ENCODE results near the gene NRM. TPM values are rescaled to one million over a fixed set of nuclear protein-coding genes. Genes with fewer than 3 reads are reported as not detected.
A peak's percentile ranks its signal among the peaks of the same experiment; 100 is the strongest.

NRM gene
- total and polyA plus RNA-seq, 2 of the 13 experiments (the other 11 are each of a cell fraction or from before 2014, with no cell fraction given): 12.5 to 16.0 TPM

DNA sequence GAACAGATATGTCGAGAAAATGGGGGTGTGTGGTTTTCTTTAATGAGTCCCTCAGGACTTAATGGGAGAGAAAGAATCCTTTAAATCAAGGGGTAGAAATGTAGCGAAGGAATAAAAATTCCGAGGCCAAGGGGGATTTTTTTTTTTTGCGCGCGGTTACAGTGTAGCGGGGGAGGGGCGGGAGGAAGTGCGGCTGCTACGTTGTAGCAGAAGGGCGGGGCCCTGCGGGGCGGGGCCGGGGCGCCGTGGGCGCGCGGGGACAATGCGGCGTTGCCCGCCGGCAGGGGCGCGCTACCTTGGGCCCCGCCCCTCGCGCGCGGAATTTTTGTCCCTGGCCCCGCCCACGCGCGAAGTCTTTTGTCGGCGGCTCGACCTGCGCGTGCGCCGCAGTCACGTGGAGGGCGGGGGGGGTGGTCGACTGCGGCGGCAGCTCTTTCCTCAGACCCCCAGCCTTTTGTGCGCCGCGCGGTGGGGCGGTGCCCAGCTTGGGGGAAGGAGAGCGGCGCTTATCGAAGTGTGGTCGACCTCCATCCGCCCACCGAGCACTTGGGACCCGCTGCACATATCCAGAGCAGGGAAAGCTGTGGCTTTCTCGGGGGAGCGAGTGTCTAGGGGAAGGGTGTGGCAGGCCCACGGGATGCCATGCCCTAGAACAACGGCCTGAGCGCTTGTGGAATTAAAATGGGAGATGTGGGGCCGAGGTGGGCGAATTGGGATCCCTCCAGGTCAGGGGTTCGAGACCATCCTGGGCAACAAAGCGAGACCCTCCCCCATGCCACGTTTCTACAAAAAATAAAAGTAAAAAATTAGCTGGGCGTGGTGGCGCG, 30.6 kb upstream of the NRM start (continued):
- TF ChIP-seq, protein P1, sequence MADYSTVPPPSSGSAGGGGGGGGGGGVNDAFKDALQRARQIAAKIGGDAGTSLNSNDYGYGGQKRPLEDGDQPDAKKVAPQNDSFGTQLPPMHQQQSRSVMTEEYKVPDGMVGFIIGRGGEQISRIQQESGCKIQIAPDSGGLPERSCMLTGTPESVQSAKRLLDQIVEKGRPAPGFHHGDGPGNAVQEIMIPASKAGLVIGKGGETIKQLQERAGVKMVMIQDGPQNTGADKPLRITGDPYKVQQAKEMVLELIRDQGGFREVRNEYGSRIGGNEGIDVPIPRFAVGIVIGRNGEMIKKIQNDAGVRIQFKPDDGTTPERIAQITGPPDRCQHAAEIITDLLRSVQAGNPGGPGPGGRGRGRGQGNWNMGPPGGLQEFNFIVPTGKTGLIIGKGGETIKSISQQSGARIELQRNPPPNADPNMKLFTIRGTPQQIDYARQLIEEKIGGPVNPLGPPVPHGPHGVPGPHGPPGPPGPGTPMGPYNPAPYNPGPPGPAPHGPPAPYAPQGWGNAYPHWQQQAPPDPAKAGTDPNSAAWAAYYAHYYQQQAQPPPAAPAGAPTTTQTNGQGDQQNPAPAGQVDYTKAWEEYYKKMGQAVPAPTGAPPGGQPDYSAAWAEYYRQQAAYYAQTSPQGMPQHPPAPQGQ (CRISPR knock-in tag; IDR thresholded peaks at IDR 0.05; ENCODE audit: borderline replicate concordance): peak; percentile 19; the same call in 1 of the 2 replicates
- TF ChIP-seq RFX1 (IDR thresholded peaks at IDR 0.05): no peak
- no peak for TF ChIP-seq CBX5 (CRISPR knock-in tag; IDR thresholded peaks at IDR 0.05; ENCODE audit: borderline replicate concordance)
- TF ChIP-seq PITX1 (CRISPR knock-in tag; IDR thresholded peaks at IDR 0.05): peak; percentile 49; the same call in 1 of the 2 replicates
- peak; percentile 91 for TF ChIP-seq SRSF4 (IDR thresholded peaks at IDR 0.05; ENCODE audit: low read depth, low read length, poor library complexity, severe bottlenecking)
- TF ChIP-seq IRX3 (CRISPR knock-in tag; IDR thresholded peaks at IDR 0.05; ENCODE audit: borderline replicate concordance, low read depth): no peak
- TF ChIP-seq WIZ (CRISPR knock-in tag; IDR thresholded peaks at IDR 0.05): peak; percentile 30; the same call in 1 of the 2 replicates
- peak; percentile 55; the same call in 1 of the 2 replicates for TF ChIP-seq MTF1 (CRISPR knock-in tag; IDR thresholded peaks at IDR 0.05)
- TF ChIP-seq, protein P2, sequence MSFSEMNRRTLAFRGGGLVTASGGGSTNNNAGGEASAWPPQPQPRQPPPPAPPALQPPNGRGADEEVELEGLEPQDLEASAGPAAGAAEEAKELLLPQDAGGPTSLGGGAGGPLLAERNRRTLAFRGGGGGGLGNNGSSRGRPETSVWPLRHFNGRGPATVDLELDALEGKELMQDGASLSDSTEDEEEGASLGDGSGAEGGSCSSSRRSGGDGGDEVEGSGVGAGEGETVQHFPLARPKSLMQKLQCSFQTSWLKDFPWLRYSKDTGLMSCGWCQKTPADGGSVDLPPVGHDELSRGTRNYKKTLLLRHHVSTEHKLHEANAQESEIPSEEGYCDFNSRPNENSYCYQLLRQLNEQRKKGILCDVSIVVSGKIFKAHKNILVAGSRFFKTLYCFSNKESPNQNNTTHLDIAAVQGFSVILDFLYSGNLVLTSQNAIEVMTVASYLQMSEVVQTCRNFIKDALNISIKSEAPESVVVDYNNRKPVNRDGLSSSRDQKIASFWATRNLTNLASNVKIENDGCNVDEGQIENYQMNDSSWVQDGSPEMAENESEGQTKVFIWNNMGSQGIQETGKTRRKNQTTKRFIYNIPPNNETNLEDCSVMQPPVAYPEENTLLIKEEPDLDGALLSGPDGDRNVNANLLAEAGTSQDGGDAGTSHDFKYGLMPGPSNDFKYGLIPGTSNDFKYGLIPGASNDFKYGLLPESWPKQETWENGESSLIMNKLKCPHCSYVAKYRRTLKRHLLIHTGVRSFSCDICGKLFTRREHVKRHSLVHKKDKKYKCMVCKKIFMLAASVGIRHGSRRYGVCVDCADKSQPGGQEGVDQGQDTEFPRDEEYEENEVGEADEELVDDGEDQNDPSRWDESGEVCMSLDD (CRISPR knock-in tag; IDR thresholded peaks at IDR 0.05; ENCODE audit: borderline replicate concordance): no peak
- TF ChIP-seq, protein P3, sequence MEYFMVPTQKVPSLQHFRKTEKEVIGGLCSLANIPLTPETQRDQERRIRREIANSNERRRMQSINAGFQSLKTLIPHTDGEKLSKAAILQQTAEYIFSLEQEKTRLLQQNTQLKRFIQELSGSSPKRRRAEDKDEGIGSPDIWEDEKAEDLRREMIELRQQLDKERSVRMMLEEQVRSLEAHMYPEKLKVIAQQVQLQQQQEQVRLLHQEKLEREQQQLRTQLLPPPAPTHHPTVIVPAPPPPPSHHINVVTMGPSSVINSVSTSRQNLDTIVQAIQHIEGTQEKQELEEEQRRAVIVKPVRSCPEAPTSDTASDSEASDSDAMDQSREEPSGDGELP (IDR thresholded peaks at IDR 0.05; ENCODE audit: borderline replicate concordance, low read depth): no peak
- TF ChIP-seq, protein P4, sequence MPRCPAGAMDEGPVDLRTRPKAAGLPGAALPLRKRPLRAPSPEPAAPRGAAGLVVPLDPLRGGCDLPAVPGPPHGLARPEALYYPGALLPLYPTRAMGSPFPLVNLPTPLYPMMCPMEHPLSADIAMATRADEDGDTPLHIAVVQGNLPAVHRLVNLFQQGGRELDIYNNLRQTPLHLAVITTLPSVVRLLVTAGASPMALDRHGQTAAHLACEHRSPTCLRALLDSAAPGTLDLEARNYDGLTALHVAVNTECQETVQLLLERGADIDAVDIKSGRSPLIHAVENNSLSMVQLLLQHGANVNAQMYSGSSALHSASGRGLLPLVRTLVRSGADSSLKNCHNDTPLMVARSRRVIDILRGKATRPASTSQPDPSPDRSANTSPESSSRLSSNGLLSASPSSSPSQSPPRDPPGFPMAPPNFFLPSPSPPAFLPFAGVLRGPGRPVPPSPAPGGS (CRISPR knock-in tag; IDR thresholded peaks at IDR 0.05): no peak; the same call in 1 of the 2 replicates
- peak; percentile 63; the same call in 1 of the 2 replicates for TF ChIP-seq ZNF605 (CRISPR knock-in tag; IDR thresholded peaks at IDR 0.05)
- no peak for TF ChIP-seq GFI1 (CRISPR knock-in tag; IDR thresholded peaks at IDR 0.05; ENCODE audit: borderline replicate concordance)
- TF ChIP-seq ZNF589 (CRISPR knock-in tag; conservative IDR thresholded peaks at IDR 0.05): no peak
- TF ChIP-seq ZNF333 (CRISPR knock-in tag; IDR thresholded peaks at IDR 0.05; ENCODE audit: borderline replicate concordance): peak; percentile 38; the same call in 1 of the 2 replicates
- TF ChIP-seq PRPF4 (IDR thresholded peaks at IDR 0.05; ENCODE audit: low read depth, low read length, poor library complexity, severe bottlenecking): peak; percentile 81
- TF ChIP-seq, protein P5, sequence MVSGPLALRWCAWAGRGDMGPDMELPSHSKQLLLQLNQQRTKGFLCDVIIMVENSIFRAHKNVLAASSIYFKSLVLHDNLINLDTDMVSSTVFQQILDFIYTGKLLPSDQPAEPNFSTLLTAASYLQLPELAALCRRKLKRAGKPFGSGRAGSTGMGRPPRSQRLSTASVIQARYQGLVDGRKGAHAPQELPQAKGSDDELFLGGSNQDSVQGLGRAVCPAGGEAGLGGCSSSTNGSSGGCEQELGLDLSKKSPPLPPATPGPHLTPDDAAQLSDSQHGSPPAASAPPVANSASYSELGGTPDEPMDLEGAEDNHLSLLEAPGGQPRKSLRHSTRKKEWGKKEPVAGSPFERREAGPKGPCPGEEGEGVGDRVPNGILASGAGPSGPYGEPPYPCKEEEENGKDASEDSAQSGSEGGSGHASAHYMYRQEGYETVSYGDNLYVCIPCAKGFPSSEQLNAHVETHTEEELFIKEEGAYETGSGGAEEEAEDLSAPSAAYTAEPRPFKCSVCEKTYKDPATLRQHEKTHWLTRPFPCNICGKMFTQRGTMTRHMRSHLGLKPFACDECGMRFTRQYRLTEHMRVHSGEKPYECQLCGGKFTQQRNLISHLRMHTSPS (CRISPR knock-in tag; IDR thresholded peaks at IDR 0.05; ENCODE audit: low read depth): no peak
- TF ChIP-seq, protein P6, sequence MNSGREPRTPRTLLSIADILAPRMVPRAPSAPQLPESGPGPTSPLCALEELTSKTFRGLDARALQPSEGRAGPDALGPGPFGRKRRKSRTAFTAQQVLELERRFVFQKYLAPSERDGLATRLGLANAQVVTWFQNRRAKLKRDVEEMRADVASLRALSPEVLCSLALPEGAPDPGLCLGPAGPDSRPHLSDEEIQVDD (CRISPR knock-in tag; IDR thresholded peaks at IDR 0.05; ENCODE audit: borderline replicate concordance): no peak

All from HepG2 (cell line).